GM18909 (cell line): Measurements from ENCODE around the gene CYTH3.

Source experiments
- ATAC-seq: cut with Tn5 transposase; IDR thresholded peaks from one replicate; pipeline ENCODE4 v1.9.1; 2021; ENCODE audit warnings: mild to moderate bottlenecking; ENCODE audit not compliant: unreplicated experiment, poor library complexity

Gene CYTH3

GRCh38 chr7:6170571-6171531, 101.6 kb downstream of the CYTH3 start:
- no peak for ATAC-seq

- ATAC-seq: no peak
These were observed 102.5 kb downstream of the CYTH3 start for GRCh38 chr7:6169805-6170520.

DNA sequence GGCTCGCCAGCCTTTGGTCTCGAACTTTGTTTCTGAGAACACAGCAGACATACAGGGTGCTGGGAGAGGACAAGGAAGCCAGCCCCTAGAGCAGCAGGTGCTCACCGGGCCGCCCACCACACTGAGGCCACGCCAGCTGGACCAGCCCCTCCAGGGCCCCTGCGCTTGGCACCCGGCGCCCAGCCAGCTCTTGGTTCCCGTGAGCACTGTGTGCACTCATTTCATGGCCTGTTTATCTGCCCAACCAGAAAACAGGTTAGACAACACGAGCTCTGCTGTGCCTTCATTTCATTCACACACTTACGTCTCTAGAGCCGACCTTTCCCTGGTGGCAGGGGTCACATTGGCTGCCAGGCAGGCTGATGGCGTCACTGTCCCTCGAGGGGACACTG, 104.0 kb downstream of the CYTH3 start:
- ATAC-seq: no peak

GRCh38 chr7:6167587-6168476, 104.6 kb downstream of the CYTH3 start:
- no peak for ATAC-seq

DNA sequence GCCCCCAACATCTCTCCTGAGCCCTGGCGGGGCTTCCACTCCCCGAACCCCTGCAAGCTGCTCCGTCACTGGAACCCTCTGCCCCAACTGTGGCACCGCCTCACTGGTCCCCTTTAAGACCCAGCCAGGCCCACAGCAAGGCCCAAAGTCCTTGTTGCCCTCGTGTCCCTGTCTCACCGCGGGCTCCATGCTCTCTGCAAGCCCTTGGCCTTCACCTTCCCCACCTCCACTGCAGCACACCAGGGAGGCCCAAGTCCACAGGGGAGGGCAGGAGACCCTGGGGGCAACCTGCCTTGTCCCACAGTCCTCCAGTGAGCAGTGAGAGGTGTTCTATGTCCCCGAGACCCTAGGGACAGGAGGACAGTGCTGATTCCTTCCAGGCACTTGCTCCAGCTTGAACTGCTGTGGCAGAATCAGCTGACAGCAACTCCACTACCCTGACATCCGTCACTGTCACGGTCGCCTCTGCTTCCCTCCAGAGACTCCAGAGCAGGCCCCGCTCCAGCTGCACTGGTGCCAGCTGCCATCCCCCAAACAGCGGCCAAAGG, 105.3 kb downstream of the CYTH3 start:
- no peak for ATAC-seq

DNA sequence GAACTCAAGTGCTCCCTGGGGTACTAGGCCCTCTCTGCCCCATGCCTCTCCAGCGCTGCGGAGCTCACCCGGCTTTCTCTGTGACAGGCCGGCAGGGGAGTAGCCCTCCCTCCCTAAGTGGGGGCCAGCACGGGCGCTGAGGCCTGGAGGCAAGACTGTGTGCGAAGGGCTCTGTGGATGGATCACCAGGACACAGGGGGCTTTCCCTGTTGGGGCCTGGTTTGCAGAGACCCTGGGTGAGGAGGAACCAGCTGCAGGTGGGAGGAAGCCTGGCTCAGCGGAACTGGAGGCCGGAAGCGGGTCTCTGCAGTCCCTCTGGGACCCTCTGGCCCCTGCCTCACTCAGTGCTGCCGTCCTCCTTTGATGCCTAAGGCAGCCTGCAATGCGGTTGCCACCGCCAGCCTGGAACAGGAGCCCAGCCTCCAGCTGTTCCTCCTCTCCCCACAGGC, 106.0 kb downstream of the CYTH3 start:
- ATAC-seq: no peak

DNA sequence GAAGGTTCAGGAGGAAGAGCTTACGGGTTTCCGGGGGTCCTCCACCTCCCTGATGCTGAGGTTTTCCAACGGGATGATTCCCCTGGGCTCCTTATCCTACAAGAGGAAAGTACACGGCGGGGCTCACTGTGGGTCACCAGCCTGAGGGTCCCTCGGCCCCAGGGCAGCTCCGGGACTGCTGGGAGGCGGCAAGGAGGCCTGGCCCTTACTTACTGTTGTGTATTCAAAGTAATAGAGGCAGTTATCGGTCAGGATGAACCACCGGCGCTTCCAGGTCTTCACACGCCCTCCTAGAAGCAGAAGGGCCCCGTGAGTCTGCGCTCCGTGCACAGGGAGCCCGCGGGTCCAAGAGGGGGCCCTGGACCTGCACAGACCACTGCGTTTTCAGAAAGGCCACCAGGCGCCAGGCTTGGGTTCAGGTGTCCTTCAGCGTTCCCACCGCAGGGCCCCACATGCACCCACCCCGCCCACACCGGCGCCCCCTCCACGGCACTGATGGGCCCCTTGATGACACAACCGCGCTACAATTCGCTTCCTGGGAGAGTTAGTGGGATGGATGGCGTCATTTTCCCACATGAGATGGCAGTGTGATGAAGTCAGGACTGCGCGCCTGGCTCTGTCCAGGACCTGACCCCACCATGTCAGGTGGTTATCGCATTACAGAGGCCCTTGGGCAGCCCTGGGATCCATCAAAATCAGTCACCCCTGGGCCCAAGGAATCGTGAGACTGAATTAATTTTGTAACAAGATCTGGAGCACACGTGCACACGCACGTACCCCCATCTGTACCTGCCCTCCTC, 106.7 kb downstream of the CYTH3 start:
- ATAC-seq: no peak

GRCh38 chr7:6165075-6165474, 107.3 kb downstream of the CYTH3 start:
- no peak for ATAC-seq

- no peak for ATAC-seq
These were observed 107.9 kb downstream of the CYTH3 start for GRCh38 chr7:6164491-6164890.

GRCh38 chr7:6164010-6164409, 108.4 kb downstream of the CYTH3 start:
- ATAC-seq: no peak

GRCh38 chr7:6163402-6163801, 109.0 kb downstream of the CYTH3 start:
- no peak for ATAC-seq

- ATAC-seq: no peak
These were observed 109.6 kb downstream of the CYTH3 start for GRCh38 chr7:6162650-6163366.

DNA sequence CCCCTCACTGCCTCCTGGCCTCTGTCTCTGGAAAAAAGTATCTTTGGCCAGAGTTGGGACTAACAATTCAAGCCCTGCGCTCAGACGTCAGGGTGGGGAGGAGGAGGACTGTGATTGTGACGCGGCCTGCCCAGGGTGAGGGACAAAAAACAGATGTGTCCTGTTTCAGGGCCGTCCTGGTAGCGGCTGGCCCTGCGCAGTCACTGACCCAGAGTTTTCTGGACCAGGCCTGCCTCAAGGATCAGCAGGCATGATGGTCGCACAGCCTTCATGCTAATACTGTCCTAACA, 110.1 kb downstream of the CYTH3 start:
- ATAC-seq: no peak

GRCh38 chr7:6161463-6162330, 110.7 kb downstream of the CYTH3 start:
- ATAC-seq: no peak

- no peak for ATAC-seq
These were observed 112.2 kb downstream of the CYTH3 start for GRCh38 chr7:6160191-6160623.

DNA sequence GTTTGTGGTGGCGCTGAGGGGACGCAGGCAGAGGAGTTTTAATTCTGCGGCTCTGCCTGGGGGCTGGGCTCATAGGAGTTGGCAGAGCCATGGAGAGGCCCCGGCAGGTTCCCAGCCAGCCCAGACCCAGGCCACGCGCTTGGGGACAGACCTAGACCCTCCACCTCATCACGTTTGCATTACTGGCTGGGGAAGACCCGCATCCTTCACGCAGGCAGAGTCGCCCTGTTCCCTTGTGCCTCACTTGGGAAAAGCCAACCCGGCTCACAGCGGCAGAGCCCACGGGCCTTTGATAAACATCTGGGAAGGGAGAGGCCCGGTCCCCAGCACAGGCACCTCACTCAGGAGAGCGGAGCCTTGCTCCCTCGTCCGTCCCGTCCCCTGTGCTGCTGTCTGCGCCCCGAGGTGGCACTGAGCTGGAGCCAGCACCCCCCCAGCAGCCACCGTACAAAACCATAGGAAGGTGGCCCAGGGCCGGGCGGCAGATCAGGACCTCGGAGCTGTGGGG, 112.8 kb downstream of the CYTH3 start:
- ATAC-seq: no peak

DNA sequence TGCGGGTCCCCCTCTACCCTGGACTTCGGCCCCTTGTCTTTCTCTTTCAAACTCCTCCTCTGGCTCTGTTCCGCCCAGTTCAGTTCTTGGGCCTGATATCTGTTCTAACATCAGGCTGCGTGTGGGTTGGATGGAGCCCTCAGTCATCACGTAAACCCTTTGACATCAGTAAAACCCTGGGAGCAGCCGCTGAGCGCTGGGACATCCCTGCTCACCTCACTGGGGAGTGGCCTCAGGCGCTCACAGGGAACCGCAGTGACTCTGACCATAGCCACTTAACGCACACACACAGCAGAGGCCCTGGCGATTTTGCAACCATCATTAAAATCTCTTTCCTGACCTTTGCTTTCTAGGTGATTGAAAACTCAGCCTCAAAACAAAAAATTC, 113.3 kb downstream of the CYTH3 start:
- no peak for ATAC-seq
